ELR (cell line): ENCODE measurements around the gene CEP19.

Experiments used
- DNase-seq: peaks from one replicate; pipeline ENCODE4 v3.0.0-alpha.2; 2015; ENCODE audit warnings: low read depth

CEP19 gene

DNA sequence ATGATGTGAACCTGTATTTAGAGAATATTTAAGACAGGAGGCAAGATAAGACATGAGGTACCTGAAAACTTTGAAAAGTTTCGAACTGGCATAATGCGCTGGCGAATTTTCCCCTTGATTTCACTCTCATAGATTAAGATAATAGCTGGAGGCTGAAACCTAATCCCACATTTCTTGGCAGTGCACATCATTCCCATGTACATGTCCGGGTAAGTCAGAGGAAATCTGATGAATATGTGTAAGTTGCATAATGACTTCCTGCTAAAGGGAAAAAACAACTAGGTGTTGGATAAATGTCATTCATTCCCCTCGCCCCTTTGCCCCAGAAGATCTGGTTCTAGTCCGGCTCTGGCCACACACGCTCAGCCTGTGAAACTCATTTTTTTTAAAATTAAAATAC, 3.6 kb downstream of the CEP19 start:
- DNase-seq, result peak; percentile 27

DNA sequence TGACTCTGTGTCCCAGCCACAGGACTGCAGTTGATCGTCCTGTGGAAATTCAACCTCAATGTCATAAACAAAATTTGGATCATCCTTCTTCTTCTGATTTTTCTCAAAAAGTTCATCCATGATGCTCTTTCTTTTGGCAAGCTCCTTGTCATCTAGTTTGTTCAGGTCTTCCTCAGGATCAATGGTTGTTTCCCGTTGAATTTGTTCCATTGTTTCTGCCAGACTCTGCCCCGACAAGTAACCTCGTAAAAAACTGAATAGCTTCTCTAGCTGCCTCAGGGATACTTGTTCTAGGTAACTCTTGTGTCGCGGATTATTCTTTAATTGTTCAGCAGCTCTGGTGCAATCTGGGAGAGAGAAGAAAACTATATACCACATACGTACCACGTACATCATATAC, 4.5 kb downstream of the CEP19 start:
- no peak for DNase-seq

DNA sequence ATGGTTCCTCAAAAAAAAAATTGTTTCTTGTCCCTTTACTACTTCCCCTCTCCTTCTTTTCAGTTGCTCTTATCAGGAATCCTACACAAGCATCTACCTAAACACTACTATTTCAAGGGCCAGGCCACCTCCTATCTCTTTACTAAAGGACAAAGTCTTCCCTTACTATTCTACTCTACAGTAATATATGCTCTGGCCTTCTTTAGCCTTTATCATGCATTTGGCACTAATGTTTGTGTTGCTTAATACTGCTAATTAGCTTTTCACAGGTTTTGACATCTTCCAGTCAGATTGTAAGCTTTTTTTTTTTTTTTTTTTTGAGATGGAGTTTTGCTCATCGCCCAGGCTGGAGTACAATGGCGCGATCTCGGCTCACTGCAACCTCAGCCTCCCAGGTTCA, 5.3 kb downstream of the CEP19 start:
- DNase-seq, result no peak

DNA sequence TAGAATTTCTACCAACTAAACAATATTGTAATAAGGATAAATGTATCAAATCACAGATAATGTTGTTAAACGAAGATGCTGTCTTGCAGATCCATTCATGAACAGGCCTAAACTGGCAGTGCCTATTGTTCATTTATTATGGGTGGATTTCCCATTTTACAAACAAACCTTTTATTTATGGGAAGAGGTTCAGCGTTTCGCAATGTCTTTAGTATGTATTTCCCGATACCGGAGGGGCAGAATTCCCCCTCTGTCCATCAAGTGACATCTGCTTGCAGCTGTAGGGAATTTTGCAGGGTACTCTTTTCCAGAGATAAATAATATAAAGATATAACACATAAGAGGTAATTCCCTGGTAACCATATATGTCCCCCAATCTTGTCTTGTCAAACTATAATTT, 5.7 kb downstream of the CEP19 start:
- no peak for DNase-seq

DNA sequence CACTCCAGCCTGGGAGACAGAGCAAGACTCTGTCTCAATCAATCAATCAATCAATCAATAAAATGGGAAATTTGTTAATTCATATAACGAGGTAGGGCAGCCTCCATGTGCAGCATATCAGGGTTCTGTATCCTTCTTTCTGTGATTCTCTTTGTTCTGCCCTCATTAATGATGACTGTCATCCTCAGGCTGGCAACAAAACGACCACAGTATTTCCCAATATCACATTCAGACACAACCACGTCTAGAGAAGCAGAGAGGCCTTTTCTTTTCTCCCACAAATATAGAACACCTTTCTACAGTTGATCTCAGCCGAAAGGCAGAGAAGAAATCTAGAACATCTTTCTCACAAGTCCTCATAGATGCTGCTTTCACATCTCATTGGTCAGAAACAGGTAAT, 11.2 kb downstream of the CEP19 start:
- DNase-seq, result no peak

DNA sequence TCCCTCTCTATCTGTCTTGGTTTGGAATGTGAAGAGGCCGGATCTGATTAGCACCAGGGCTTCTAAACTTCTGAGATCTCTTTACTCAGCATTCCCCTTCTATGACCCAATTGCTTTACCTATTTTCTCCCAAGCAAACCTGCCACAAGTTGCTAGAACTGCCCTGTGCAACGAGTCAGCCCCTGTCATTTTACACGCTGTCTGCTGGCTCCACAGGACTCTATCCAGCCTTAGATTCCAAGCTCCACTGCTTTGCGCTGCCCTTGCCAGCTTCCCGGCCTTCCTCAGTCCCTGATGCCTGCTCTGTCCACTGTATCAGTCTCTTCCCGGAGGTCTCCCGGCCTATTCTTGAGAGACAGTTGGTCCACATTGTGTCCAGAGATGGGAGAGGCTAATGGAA, 12.3 kb downstream of the CEP19 start:
- no peak for DNase-seq

DNA sequence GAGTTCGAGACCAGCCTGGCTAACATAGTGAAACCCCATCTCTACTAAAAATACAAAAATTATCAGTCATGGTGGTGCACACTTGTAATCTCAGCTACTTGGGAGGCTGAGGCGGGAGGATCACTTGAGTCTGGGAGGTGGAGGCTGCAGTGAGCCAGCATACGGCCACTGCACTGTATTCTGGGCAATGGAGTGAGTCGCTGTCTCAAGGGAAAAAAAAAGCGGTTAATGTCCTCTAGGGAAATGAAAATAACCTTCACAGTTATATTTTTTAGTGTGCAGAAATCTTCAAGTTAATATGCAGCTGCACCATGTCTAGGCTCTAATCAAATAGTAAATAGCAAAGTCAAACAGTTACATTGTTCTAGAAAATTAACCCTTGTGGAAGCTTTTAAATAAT, 14.8 kb downstream of the CEP19 start:
- no peak for DNase-seq

DNA sequence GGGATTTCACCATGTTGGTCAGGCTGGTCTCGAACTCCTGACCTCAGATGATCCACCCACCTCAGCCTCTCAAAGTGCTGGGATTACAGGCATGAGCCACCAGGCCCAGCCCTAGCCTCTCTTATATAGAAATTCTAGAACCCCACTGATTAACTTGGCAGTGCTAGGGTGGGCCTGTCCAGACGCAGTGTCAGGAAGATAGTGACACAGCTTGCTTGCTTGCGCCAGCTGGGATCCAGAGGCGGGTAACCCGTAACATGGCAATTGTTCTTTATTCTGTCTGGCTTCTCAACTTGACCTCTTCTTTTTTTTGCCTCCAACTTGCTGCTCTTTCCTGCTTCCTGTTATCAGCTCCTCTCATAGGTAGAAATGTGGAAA, 16.2 kb downstream of the CEP19 start:
- DNase-seq, result no peak

DNA sequence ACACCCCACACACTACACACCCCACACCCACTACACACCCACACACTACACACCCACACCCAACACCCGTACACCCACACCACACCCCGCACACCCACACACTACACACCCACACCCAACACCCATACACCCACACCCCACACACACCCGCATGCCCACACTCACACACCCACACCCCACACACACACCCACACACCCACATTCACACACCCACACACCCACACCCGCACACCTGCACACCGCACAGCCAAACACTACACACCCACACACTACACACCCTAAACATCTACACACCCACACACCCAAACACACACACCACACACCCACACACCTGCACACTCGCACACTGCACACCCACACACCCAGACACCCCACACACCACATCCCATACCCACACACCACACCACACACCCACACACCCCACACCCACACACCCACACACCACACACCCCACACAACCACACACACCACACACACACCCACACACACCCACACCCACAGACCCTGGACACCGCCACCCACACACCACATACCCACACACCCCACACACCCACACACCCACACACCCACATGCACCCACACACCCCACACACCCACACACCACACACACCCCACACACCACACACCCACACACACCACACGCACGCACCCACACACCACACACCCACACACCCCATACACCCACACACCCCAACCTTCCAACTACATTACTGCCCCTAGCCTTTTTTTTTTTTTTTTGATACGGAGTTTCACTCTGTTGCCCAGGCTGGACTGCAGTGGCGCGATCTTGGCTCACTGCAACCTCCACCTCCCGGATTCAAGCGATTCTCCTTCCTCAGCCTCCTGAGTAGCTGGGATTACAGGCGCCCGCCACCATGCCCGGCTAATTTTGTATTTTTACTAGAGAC, 16.9 kb downstream of the CEP19 start:
- no peak for DNase-seq

DNA sequence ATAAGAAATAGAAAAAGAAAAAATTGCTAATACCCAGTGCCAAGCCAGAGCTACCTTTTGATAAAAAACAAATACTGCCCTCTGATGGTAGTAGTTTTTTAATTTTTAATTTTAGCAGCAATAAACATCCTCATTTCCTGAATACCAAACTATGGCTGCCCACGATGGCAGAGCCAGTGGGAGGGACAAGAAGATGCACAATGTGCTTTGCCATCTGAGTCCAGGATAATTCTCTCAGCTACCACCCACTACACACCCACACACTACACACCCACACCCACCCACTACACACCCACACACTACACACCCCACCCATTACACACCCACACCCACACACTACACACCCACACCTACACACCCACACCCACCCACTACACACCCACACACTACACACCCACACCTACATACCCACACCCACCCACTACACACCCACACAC, 17.8 kb downstream of the CEP19 start:
- DNase-seq, result peak; percentile 62

DNA sequence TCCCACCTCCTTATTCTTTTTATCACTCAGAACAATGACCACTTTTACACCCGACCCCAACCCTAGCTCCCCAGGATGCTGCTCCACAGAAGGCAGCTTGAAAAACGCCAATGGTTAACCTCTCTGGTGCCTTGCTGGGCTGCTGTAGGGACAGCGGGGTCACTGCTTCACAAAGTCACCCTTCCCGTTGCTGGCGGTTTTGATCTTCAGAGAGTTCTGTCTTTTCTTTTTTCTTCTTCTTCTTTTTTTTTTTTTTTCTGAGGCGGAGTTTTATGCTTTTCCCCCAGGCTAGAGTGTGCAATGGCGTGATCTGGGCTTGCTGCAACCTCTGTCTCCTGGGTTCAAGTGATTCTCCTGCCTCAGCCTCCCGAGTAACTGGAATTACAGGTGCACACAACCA, 20.7 kb downstream of the CEP19 start:
- no peak for DNase-seq

DNA sequence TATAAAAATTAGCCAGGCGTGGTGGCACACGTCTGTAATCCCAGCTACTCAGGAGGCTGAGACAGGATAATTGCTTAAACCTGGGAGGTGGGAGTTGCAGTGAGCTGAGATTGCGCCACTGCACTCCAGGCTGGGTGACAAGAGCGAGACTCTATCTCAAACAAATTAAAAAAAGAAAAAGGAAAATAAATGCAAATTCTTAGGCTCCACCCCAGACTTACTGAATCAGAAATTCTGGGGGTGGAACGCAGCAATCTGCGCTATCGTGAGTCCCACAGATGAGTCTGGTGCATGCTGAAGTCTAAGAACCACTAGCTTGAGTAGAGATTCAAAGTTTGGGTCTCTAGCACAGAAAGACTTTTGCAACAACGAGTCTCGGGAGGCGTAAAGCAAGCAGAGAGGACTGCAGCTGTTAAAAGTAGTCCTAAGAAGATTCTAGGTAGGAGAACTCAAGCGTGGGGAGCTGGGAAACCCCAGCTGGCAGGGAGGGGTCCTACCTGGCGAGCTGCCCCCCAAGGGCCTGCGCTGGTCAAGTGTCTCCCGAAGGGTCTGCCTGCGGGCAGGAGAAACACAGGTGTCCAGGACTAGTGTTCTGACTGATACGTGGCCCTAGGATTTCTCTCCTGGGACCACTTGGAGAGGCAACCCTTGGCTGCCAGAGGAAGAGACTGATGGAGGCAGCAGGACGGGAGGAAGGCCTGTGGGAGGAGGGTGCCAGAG, 21.9 kb downstream of the CEP19 start:
- DNase-seq, result no peak

DNA sequence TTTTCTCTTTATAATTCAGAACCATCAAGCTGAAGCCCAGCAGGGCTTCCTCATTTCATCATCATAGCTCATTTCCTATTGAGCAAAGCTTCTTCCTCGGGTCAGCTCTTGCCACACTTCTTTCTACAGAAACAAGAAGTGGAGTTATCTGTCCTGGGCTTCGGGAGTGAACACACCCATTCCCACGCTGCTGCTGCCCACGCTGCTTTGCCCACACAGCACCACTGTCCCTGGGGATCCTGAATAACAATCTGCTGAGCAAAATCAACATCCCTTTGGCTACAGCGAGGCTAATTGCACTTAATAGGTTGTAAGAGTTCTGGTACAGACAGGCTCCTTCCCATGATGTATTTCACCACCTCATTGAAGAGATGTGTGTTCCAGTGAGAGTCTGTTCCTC, 23.7 kb downstream of the CEP19 start:
- DNase-seq, result peak; percentile 59

DNA sequence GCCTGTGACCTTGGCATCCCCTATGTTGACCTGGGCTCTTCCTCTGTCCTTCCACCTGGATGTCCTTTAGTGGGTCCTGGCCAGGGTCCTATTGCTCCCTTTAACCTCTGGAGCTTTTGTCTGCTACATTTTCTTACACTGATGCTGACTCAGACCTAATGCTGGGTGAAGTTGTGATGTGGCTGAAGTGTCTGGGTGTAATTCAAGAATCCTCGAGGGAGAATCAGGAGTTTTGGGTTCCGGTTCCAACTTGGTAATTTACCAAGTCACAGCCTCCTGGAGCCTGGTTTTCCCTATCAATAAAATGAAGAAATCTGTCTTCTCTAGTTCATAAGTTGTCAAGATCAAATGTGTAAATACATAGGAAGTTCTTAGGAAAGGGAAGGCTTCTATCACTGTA, 25.6 kb downstream of the CEP19 start:
- no peak for DNase-seq

DNA sequence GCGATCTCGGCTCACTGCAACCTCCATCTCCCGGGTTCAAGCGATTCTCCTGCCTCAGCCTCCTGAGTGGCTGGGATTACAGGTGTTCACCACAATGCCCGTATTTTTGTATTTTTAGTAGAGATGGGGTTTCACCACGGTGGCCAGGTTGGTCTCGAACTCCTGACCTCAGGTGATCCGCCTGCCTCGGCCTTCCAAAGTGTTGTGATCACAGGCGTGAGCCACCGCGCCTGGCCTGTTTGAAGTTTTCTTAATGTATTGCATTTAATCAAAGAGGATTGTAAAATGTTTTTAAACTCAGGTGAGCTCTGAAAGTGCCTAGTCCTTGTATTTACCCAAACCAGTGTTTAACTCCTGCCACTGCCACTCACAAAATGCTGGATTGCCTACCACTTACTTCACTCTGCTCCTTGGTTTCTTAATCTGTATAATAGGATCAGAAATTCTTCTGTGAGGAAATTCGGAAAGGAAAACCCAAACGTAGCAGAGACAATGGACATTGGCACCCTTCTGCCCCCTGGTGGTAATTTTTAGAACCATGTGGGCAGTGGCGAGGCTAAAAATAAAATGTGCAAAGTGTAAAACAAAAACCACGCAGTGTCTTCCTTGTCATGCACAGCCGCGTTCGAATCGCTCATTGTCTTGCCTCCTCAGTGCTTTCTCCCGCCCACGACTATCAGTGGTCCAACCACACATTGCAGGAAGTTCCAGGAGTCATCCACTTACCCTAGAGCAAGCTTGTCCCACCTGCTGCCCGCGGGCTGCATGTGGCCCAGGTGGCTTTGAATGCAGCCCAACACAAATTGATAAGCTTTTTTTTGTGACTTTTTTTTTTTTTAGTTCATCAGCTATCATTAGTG, 27.3 kb downstream of the CEP19 start:
- DNase-seq, result peak; percentile 72

DNA sequence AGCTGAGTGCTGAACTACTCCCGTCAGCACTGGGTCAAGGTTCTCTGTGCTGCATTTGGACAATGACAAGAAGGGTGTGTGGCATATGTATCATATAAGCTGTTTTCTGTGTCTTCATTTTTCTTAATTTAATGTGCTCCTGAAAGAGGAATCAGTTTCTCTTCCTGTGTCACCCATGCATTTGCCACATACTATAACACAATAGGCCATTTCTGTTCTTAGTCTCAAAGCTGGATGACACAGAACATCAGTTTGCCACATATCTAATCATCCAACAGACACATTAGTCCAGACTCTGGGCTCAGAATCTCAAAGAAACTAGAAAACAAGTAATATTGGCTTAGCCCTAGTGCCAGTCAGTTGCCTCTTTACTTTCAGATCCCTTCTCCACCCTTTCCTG, 34.1 kb downstream of the CEP19 start:
- DNase-seq, result no peak

DNA sequence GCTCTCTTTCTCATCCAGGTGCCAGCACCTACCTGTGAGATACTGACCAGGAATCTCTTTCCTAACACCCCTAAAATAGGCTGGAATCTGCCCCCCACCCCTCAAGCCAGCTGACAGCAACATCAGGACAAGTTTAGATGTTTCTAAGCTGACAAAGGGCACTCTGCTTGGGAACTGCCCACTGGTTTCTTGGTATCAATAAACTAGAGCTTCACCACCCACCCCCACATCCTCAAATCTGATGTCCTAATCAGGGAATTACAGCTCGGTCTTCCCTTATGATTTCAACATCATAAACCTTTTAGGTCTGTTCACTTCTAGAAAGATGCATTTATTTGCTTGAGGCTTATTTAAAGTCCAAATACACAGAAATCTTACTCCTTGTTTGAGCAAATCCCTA, 34.7 kb downstream of the CEP19 start:
- DNase-seq, result no peak

DNA sequence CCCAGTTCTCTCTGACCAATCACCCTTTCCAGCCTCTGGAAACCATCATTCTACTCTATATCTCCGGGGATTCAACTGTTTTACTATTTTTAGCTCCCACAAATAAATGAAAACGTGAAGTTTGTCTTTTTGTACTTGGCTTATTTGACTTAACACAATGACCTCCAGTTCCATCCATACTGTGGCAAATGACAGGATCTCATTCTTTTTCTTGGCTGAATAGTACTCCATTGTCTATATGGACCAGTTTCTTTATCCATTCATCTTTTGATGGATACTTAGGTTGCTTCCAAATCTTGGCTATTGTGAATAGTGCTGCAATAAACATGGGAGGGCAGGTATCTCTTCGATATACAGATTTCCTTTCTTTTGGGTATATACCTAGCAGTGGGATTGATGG, 38.4 kb downstream of the CEP19 start:
- DNase-seq, result no peak

DNA sequence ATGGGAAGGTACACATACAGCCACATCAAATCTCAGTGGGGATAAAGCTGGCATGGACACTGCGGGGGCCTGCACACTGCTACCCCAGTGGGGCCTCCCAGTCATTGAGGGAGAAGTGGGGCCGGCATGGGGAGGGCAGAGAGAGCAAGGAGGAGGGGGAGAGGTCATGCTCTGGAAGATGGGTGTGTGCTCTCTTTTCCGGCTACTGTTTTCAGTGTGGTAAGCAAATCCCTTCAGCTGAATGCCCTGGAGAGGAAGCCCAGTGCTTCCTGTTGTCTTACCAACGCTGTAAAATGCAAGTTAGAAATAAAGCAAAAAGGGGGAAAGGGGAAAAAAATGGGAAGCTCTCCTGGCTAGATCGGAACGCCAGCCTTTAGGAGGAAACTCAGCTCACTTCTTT, 41.7 kb downstream of the CEP19 start:
- DNase-seq, result no peak

DNA sequence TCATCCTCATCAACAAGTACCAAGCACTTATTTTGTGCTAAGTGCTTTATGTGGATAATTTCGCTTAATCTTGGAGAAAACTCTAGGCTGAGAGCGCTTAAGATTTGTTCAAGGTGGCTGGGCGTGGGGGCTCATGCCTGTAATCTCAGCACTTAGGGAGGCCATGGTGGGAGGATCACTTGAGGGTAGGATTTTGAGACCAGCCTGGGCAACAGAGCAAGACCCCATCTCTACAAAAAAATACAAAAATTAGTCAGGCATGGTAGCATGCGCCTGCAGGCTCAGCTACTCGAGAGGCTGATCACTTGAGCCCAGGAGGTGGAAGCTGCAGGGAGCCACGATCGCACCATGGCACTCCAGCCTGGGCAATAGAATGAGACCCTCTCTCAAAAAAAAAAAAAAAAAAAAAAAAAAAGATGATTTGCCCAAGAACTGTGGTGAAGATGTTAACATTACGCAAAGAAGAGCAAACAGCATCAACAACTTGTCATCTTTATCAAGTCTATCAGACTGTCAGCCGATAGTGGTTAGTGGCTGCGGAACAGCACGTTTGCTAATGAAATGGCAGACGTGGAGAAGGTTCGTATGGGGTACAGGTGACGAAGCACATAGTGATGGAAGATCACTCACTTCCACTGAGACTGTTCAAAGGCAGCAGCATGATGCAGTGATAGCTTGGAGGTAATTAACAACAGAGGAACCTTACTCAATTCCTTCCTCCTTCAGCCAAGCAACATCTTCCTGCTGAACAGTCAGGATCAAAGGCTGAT, 44.8 kb downstream of the CEP19 start:
- DNase-seq, result no peak

DNA sequence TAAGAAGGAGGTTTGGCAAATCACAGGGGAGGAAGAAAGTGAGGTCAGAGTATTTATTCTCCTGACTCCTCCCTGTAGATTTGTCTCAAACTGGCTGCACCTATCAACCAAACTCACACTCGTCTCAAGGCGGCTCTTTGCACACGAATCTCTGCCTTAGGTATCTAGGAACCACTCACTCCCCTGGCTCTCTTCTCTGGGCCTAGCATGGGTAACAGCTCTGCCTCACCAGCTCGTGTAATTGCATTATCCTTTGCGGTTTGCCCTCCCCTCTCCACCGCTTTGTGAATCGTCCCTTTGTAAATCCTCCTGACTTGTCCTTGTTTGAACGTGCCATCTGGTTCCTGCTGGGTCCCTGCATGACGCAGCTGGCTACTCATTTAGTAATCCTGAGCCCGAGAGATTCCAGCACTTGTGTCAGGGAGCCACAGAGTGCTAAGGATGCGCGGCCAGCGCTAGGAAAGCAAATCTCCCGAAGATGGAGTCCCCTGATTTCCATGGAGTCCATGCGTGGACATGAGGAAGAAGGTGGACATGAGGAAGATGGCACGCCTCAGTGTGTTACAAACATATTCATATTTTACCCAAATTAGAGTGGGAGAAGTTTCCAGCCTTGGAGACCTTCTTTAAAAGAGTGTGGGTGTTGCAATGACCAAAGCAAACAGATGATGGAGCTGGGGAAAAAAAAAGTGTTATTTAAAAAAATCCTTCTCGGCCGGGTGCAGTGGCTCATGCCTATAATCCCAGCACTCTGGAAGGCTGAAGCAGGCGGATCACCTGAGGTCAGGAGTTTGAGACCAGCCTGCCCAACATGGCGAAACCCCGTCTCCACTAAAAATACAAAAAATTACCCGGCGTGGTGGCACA, 45.8 kb downstream of the CEP19 start:
- DNase-seq, result peak; percentile 74
